HL-60 (cell line): ENCODE measurements around the gene KCTD16.

Experiments
- POLR2AphosphoS5 ChIP-seq: IDR thresholded peaks from 2 replicates; pipeline ENCODE4 v1.6.1; 2012; ENCODE audit warnings: low read depth
- REST ChIP-seq: IDR thresholded peaks from 2 replicates; pipeline ENCODE4 v1.6.1; 2012; ENCODE audit warnings: low read depth; ENCODE audit not compliant: insufficient replicate concordance
- SPI1 ChIP-seq: IDR thresholded peaks from 2 replicates; pipeline ENCODE4 v1.6.1; 2012; ENCODE audit warnings: low read depth, mild to moderate bottlenecking, borderline replicate concordance
- TF ChIP-seq, protein P1 (sequence below): IDR thresholded peaks from one replicate; pipeline ENCODE4 v1.5.1; 2011; ENCODE audit warnings: low read length, control low read depth, inconsistent platforms; ENCODE audit not compliant: insufficient read depth

- TF ChIP-seq, protein P1, sequence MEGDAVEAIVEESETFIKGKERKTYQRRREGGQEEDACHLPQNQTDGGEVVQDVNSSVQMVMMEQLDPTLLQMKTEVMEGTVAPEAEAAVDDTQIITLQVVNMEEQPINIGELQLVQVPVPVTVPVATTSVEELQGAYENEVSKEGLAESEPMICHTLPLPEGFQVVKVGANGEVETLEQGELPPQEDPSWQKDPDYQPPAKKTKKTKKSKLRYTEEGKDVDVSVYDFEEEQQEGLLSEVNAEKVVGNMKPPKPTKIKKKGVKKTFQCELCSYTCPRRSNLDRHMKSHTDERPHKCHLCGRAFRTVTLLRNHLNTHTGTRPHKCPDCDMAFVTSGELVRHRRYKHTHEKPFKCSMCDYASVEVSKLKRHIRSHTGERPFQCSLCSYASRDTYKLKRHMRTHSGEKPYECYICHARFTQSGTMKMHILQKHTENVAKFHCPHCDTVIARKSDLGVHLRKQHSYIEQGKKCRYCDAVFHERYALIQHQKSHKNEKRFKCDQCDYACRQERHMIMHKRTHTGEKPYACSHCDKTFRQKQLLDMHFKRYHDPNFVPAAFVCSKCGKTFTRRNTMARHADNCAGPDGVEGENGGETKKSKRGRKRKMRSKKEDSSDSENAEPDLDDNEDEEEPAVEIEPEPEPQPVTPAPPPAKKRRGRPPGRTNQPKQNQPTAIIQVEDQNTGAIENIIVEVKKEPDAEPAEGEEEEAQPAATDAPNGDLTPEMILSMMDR: no peak
- TF ChIP-seq POLR2AphosphoS5: no peak
- no peak for TF ChIP-seq REST
- peak; percentile 58; the same call in 1 of the 2 replicates for TF ChIP-seq SPI1
These were observed 39.4 kb upstream of the KCTD16 start for GRCh38 chr5:144131261-144131660.
